ENCODE data around the gene NRXN2. TPM values are rescaled to one million over a fixed set of nuclear protein-coding genes. Genes with fewer than 3 reads are reported as not detected.

The NRXN2 gene
- total and polyA plus RNA-seq, 10 of the 15 experiments (the other 5 are each of a cell fraction or from before 2014, with no cell fraction given), result 0.03 to 1.4 (median 0.23) TPM

DNA sequence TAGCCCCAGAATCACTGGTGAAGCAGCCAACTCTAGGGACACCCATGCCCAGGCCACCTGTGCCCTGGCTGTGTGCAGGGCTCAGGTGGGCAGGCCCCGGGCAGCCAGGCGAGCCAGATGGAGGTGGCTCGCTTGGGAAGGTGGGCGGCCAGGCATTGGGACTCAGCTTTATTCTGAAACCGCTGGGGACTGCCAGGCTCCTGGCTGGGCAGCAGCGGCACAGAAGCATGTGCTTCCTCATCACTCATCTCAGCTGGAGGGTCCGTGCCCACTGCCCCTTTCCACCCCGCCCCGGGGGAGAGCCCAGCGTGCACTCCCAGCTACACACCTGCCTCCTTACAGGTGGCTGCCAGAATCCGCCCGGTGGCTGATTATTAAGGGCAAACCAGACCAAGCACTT lies 159.0 kb downstream of the NRXN2 start:
- H3K9me3 ChIP-seq (replicated peaks; ENCODE audit: control insufficient read depth, insufficient read depth, low read length), result no peaks in the 10 kb centered on the region
- no peaks in the 10 kb centered on the region; a peak in 1 of 4 replicates for H3K27me3 ChIP-seq (replicated peaks in 1 of 2; ENCODE audit: control insufficient read depth in 2 of 2, insufficient read depth in 2 of 2, low read length in 1 of 2)
- H4K20me1 ChIP-seq (ENCODE audit: control insufficient read depth, insufficient read depth), result no peaks in the 10 kb centered on the region
- no peak for ATAC-seq
- H2AFZ ChIP-seq (ENCODE audit: control insufficient read depth, low read depth, low read length), result no peak overlapping the region
- DNase-seq (ENCODE audit: low read depth, low spot score), result no peak
- no TSS peak for BruUV-seq (replicated peaks)
- FAIRE-seq, result no peak
- in situ Hi-C loops (cut with MboI) (no loop called here), intact Hi-C loops (cut with micrococcal nuclease; ENCODE audit: unreplicated experiment) (no loop called here)
- TF ChIP-seq SP1 (IDR thresholded peaks at IDR 0.05; ENCODE audit: low read depth, low read length) (no peak), MEF2A (IDR thresholded peaks at IDR 0.05; ENCODE audit: insufficient read depth, low read depth, low read length) (no peak), ASH2L (IDR thresholded peaks at IDR 0.05; ENCODE audit: borderline replicate concordance, low read depth) (no peak), SMAD5 (IDR thresholded peaks at IDR 0.05; ENCODE audit: low read depth) (no peak), JUNB (IDR thresholded peaks at IDR 0.05) (no peak), ZNF207 (IDR thresholded peaks at IDR 0.05; ENCODE audit: borderline replicate concordance) (no peak), ZNF217 (IDR thresholded peaks at IDR 0.05) (no peak), RFX5 (IDR thresholded peaks at IDR 0.05; ENCODE audit: low read depth, low read length) (no peak), STAT3 (IDR thresholded peaks at IDR 0.05; ENCODE audit: low read depth, low read length) (no peak)
- TF ChIP-seq, protein P1, sequence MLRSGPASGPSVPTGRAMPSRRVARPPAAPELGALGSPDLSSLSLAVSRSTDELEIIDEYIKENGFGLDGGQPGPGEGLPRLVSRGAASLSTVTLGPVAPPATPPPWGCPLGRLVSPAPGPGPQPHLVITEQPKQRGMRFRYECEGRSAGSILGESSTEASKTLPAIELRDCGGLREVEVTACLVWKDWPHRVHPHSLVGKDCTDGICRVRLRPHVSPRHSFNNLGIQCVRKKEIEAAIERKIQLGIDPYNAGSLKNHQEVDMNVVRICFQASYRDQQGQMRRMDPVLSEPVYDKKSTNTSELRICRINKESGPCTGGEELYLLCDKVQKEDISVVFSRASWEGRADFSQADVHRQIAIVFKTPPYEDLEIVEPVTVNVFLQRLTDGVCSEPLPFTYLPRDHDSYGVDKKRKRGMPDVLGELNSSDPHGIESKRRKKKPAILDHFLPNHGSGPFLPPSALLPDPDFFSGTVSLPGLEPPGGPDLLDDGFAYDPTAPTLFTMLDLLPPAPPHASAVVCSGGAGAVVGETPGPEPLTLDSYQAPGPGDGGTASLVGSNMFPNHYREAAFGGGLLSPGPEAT (IDR thresholded peaks at IDR 0.05; ENCODE audit: low read depth), result no peak
- TF ChIP-seq, protein P2, sequence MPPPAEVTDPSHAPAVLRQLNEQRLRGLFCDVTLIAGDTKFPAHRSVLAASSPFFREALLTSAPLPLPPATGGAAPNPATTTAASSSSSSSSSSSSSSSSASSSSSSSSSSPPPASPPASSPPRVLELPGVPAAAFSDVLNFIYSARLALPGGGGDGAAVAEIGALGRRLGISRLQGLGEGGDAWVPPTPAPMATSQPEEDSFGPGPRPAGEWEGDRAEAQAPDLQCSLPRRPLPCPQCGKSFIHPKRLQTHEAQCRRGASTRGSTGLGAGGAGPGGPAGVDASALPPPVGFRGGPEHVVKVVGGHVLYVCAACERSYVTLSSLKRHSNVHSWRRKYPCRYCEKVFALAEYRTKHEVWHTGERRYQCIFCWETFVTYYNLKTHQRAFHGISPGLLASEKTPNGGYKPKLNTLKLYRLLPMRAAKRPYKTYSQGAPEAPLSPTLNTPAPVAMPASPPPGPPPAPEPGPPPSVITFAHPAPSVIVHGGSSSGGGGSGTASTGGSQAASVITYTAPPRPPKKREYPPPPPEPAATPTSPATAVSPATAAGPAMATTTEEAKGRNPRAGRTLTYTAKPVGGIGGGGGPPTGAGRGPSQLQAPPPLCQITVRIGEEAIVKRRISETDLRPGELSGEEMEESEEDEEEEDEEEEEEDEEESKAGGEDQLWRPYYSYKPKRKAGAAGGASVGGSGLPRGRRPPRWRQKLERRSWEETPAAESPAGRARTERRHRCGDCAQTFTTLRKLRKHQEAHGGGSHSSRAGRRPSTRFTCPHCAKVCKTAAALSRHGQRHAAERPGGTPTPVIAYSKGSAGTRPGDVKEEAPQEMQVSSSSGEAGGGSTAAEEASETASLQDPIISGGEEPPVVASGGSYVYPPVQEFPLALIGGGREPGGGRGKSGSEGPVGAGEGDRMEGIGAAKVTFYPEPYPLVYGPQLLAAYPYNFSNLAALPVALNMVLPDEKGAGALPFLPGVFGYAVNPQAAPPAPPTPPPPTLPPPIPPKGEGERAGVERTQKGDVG (CRISPR knock-in tag; IDR thresholded peaks at IDR 0.05), result no peak
- TF ChIP-seq, protein P3, sequence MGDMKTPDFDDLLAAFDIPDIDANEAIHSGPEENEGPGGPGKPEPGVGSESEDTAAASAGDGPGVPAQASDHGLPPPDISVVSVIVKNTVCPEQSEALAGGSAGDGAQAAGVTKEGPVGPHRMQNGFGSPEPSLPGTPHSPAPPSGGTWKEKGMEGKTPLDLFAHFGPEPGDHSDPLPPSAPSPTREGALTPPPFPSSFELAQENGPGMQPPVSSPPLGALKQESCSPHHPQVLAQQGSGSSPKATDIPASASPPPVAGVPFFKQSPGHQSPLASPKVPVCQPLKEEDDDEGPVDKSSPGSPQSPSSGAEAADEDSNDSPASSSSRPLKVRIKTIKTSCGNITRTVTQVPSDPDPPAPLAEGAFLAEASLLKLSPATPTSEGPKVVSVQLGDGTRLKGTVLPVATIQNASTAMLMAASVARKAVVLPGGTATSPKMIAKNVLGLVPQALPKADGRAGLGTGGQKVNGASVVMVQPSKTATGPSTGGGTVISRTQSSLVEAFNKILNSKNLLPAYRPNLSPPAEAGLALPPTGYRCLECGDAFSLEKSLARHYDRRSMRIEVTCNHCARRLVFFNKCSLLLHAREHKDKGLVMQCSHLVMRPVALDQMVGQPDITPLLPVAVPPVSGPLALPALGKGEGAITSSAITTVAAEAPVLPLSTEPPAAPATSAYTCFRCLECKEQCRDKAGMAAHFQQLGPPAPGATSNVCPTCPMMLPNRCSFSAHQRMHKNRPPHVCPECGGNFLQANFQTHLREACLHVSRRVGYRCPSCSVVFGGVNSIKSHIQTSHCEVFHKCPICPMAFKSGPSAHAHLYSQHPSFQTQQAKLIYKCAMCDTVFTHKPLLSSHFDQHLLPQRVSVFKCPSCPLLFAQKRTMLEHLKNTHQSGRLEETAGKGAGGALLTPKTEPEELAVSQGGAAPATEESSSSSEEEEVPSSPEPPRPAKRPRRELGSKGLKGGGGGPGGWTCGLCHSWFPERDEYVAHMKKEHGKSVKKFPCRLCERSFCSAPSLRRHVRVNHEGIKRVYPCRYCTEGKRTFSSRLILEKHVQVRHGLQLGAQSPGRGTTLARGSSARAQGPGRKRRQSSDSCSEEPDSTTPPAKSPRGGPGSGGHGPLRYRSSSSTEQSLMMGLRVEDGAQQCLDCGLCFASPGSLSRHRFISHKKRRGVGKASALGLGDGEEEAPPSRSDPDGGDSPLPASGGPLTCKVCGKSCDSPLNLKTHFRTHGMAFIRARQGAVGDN (IDR thresholded peaks at IDR 0.05), result no peak
- TF ChIP-seq, protein P4, sequence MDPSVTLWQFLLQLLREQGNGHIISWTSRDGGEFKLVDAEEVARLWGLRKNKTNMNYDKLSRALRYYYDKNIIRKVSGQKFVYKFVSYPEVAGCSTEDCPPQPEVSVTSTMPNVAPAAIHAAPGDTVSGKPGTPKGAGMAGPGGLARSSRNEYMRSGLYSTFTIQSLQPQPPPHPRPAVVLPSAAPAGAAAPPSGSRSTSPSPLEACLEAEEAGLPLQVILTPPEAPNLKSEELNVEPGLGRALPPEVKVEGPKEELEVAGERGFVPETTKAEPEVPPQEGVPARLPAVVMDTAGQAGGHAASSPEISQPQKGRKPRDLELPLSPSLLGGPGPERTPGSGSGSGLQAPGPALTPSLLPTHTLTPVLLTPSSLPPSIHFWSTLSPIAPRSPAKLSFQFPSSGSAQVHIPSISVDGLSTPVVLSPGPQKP (IDR thresholded peaks at IDR 0.05; ENCODE audit: low read depth, low read length), result no peak
- H3K79me2 ChIP-seq (ENCODE audit: control insufficient read depth, insufficient read depth, low read length), result no peaks in the 10 kb centered on the region
- H3K36me3 ChIP-seq (ENCODE audit: control insufficient read depth in 2 of 2, insufficient read depth in 2 of 2, low read length in 1 of 2), result no peaks in the 10 kb centered on the region
- ChIA-PET CTCF (no interaction called here), POLR2A (no interaction called here), SMC1A (ENCODE audit: uncharacterized antibody, unreplicated experiment) (no interaction called here), RAD21 (ENCODE audit: unreplicated experiment) (no interaction called here)
- no peak overlapping the region for H3K4me2 ChIP-seq (ENCODE audit: control insufficient read depth, insufficient read depth)
- H3K27ac ChIP-seq (ENCODE audit: control insufficient read depth, insufficient read depth), result no peak overlapping the region
- no peak overlapping the region for H3K9ac ChIP-seq (ENCODE audit: control insufficient read depth, insufficient read depth, low read length)
- 24% methylated on average over 11 of the region's 12 CpGs for WGBS (ENCODE audit: insufficient coverage, insufficient replicate concordance, low lambda C conversion rate, missing lambda C conversion rate)
- no peaks in the 10 kb centered on the region for H3K4me1 ChIP-seq (ENCODE audit: control insufficient read depth, insufficient read depth, low read length)
- no peak overlapping the region for H3K4me3 ChIP-seq
